HG02678 (cell line): ENCODE results near the gene CNMD.

ENCODE experiments used
- ATAC-seq: cut with Tn5 transposase; IDR thresholded peaks from one replicate; pipeline ENCODE4 v1.9.1; 2021; ENCODE audit warnings: mild to moderate bottlenecking, moderate library complexity; ENCODE audit not compliant: unreplicated experiment

Gene CNMD

GRCh38 chr13:52739468-52740071 is at the start of gene CNMD:
CNMD (minus strand) TSS chr13:52739820; CDS start chr13:52739701, 119 bp downstream.
- ATAC-seq: no peak

GRCh38 chr13:52788011-52788410 is 48.4 kb upstream of the CNMD start:
- no peak for ATAC-seq

- ATAC-seq: no peak
Measured at GRCh38 chr13:52787235-52787634, 47.6 kb upstream of the CNMD start.

- ATAC-seq: no peak
Measured at GRCh38 chr13:52786766-52787165, 47.1 kb upstream of the CNMD start.

- no peak for ATAC-seq
Measured at GRCh38 chr13:52785739-52786138, 46.1 kb upstream of the CNMD start.

- ATAC-seq: no peak
Measured at GRCh38 chr13:52784591-52785340, 45.1 kb upstream of the CNMD start.

- ATAC-seq: no peak
Measured at GRCh38 chr13:52783943-52784342, 44.3 kb upstream of the CNMD start.

GRCh38 chr13:52782471-52783448 is 43.1 kb upstream of the CNMD start:
- ATAC-seq: no peak

GRCh38 chr13:52780611-52781010 is 41.0 kb upstream of the CNMD start:
- ATAC-seq: no peak

GRCh38 chr13:52780092-52780491 is 40.5 kb upstream of the CNMD start:
- no peak for ATAC-seq

GRCh38 chr13:52779103-52779502 is 39.5 kb upstream of the CNMD start:
- no peak for ATAC-seq

GRCh38 chr13:52776726-52777125 is 37.1 kb upstream of the CNMD start:
- no peak for ATAC-seq

- no peak for ATAC-seq
Measured at GRCh38 chr13:52775511-52775910, 35.9 kb upstream of the CNMD start.

GRCh38 chr13:52767949-52768516 is 28.4 kb upstream of the CNMD start:
- no peak for ATAC-seq

- ATAC-seq: no peak
Measured at GRCh38 chr13:52765611-52766390, 26.2 kb upstream of the CNMD start.

GRCh38 chr13:52760077-52760476 is 20.5 kb upstream of the CNMD start:
- no peak for ATAC-seq

GRCh38 chr13:52758114-52758513 is 18.5 kb upstream of the CNMD start:
- ATAC-seq: no peak

- no peak for ATAC-seq
Measured at GRCh38 chr13:52751196-52751595, 11.6 kb upstream of the CNMD start.

GRCh38 chr13:52750713-52751112 is 11.1 kb upstream of the CNMD start:
- no peak for ATAC-seq

GRCh38 chr13:52749419-52749818 is 9.8 kb upstream of the CNMD start:
- ATAC-seq: no peak
